ENCODE results near the gene MYO18A.

MYO18A gene

GRCh38 chr17:29078183-29079045 lies 101.8 kb downstream of the MYO18A start:
- DNase-seq (ENCODE audit: low read depth in 2 of 2): no peak

- DNase-seq (ENCODE audit: low read depth in 2 of 2): no peak
Measured at GRCh38 chr17:29077320-29077719, 102.9 kb downstream of the MYO18A start.

DNA sequence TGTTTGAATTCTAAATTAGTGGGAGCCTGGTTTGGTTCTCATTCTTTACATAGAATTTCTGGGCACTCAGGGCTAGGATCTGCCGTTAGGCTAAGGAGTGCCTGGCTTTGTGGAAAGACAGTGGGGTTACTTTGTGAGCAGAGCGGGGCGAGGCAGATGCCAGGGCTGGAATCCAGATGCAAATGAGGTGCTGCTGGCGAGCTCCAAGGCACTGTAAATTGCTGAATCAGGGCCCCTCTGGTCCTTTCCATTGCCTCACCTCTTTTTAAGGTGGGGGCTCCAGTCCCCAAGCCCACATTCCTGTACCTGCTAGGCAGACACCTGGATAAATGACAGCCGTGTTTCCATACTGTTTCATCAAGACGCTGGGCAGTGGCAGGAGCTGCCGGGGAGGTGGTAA lies 103.5 kb downstream of the MYO18A start:
- no peak for DNase-seq (ENCODE audit: low read depth in 2 of 2)

- DNase-seq (ENCODE audit: low read depth in 2 of 2): no peak
Measured at GRCh38 chr17:29076087-29076486, 104.1 kb downstream of the MYO18A start.

GRCh38 chr17:29074488-29074887 lies 105.7 kb downstream of the MYO18A start:
- DNase-seq (ENCODE audit: low read depth in 2 of 2): peak in 1 of 2 donors; percentile 5

GRCh38 chr17:29073520-29073919 lies 106.7 kb downstream of the MYO18A start:
- DNase-seq (ENCODE audit: low read depth in 2 of 2): no peak

GRCh38 chr17:29073045-29073444 lies 107.2 kb downstream of the MYO18A start:
- no peak for DNase-seq (ENCODE audit: low read depth in 2 of 2)

- DNase-seq (ENCODE audit: low read depth in 2 of 2): no peak
Measured at GRCh38 chr17:29071303-29071702, 108.9 kb downstream of the MYO18A start.

- DNase-seq (ENCODE audit: low read depth in 2 of 2): no peak
Measured at GRCh38 chr17:29070781-29071180, 109.4 kb downstream of the MYO18A start.

GRCh38 chr17:29070308-29070707 lies 109.9 kb downstream of the MYO18A start:
- no peak for DNase-seq (ENCODE audit: low read depth in 2 of 2)

DNA sequence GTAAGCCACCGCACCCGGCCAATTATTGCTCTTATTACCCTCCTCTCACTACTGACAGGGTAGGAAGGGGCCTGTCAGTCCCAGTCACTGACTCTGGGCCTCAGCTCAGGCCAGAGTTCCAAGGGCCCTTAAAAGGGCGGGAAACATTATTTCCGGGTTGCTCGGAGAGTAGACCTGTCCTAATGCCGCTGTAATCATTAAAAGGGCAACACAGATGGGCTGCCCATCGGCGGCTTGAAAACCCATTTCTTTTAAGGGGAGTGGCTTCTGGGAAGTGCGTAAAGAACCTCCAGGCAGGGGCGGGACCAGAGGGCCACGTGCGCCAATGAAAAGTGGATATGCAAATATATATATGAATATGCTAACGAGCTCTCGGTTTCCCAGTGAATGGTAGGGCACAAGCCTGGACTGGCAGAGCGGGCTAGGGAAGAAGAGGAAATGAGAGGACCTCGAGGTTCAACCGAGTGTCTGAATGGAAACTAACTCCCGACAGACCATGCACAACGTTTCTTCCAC lies 110.6 kb downstream of the MYO18A start:
- DNase-seq (ENCODE audit: low read depth in 2 of 2): no peak

DNA sequence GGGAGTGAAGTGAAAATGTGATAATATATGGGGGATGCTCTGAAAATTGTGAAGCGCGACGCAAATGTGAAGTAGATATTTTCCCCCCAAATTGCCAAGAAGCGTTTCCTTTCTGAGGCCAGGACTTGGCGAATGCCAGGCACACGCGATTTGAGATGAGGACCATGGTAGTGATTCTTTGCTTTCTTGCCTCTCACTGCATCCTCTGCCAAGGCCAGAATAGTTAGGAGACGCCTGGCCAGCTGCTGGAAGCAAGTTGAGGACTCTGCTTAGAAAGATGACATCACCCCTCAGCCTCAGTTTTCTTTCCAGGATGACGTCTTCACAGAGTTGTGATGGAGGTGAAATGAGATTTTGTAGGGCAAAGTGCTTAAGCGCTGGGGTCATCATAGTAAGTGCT lies 111.4 kb downstream of the MYO18A start:
- no peak for DNase-seq (ENCODE audit: low read depth in 2 of 2)

- DNase-seq (ENCODE audit: low read depth in 2 of 2): no peak
Measured at GRCh38 chr17:29066606-29067005, 113.6 kb downstream of the MYO18A start.

GRCh38 chr17:29066047-29066446 lies 114.2 kb downstream of the MYO18A start:
- DNase-seq (ENCODE audit: low read depth in 2 of 2): no peak

DNA sequence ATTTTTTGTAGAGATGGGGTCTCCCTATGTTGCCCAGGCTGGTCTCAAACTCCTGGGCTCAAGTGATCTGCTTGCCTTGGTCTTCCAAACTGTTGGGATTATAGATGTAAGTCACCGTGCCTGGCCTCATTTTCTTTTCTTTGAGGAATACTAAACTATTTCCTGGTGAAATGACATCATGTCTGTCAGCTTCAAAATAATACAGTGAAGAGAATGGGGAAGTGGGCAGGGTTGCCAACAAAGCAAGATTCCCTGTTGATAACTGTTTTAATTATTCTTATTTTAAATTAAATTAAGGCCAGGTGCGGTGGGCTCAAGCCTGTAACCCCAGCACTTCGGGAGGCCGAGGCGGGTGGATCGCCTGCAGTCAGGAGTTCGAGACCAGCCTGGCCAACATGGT lies 116.2 kb downstream of the MYO18A start:
- no peak for DNase-seq (ENCODE audit: low read depth in 2 of 2)

- DNase-seq (ENCODE audit: low read depth in 2 of 2): no peak
Measured at GRCh38 chr17:29062215-29062614, 118.0 kb downstream of the MYO18A start.

GRCh38 chr17:29061036-29061435 lies 119.2 kb downstream of the MYO18A start:
- DNase-seq (ENCODE audit: low read depth in 2 of 2): no peak

GRCh38 chr17:29060475-29060874 lies 119.7 kb downstream of the MYO18A start:
- DNase-seq (ENCODE audit: low read depth in 2 of 2): no peak

DNA sequence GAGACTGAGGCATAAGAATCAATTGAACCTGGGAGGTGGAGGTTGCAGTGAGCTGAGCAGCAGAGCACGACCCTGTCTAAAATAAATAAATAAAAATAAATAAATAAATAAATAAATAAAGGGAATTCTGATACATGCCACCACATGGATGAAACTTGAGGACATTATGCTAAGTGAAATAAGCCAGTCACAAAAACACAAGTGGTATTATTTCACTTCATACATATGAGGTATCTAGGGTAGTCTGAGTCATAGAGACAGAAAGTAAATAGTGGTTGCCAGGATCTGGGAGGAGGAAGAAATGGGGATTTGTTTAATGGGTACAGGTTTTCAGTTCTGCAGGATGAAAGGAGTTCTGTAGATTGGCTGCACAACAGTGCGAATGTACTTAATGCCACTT lies 120.9 kb downstream of the MYO18A start:
- DNase-seq (ENCODE audit: low read depth in 2 of 2): no peak

GRCh38 chr17:29058391-29058790 lies 121.8 kb downstream of the MYO18A start:
- DNase-seq (ENCODE audit: low read depth in 2 of 2): no peak

DNA sequence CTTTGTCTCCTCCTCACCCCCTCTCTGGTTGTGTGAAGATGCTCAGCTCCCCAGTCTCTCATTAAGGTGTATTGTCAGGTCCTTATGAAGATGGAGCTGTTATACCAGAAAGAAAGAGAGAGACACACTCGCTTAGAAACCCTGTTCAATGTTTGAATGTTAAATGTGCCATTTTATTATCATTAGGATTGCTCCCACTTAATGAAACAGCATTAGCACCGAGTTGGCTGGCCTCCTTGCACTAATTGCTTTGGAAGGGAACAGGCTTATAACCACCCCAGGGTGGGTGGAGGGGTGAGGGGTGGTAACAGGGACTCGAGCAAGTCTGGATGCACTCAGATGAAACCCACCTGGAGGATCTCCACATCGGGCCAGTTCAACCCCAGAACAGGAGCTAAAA lies 122.8 kb downstream of the MYO18A start:
- DNase-seq (ENCODE audit: low read depth in 2 of 2): no peak

- no peak for DNase-seq (ENCODE audit: low read depth in 2 of 2)
Measured at GRCh38 chr17:29054835-29055234, 125.4 kb downstream of the MYO18A start.

GRCh38 chr17:29051731-29052130 lies 128.5 kb downstream of the MYO18A start:
- DNase-seq (ENCODE audit: low read depth in 2 of 2): no peak

DNA sequence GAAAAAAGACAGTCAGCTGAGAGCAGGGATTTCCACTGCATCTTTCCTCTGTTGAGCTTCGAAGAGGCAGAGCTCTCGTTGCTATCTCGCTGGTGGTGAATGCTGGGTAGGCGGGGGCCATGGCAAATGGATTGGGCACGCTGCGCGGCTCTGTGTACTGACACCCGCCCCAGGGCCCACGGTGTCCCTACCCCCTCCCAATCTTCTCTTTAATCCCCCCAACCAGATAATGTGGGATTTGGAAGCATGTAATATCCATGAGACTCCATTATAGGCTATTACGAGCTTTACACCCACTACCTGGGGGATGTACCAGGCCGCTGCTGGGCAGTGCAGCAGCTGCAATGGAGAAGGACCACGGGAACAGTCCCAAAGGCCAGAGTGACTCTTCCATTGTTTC lies 129.0 kb downstream of the MYO18A start:
- DNase-seq (ENCODE audit: low read depth in 2 of 2): no peak
